Fibroblast of the conjunctiva (primary cell): ENCODE measurements around the gene ATP2B2.

ENCODE experiments used
- DNase-seq: peaks from one replicate; pipeline ENCODE4 v3.0.0-alpha.2; 2010; ENCODE audit warnings: low read depth

Gene ATP2B2

DNA sequence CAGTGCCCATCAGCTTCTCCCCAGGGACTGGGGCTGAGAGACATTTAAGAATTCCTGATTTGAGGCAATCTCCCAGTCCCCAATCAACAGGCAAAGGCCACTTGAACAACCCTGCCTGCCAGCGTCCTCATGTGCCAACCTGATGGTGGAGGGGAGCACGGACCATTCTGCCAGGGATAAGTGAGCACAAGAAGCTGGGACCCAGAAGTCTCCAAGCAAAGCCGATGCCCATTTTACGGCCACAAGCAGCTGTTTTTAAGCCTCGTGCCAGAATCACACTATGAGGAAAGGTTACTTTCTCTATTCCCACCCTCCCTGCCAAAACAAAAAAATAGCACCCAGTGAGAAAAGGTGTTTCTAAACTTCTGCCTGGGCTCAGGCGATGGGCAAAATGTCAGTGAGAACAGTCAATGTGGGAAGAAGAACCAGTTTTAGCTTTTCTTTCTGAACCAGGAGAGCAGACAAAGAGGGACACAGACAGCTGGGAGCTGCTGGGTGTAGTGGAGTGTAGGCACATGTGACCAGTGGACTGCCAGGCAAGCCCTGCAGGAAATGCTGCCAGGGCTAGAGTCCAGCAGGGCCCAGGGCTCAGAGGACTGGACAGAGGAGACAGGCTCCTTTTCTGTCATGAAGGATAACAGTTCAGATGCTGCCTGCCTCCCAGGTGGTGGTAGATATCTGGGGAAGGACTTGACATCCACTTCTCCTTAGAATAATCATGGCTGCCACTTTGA lies 57.7 kb downstream of the ATP2B2 start:
- no peak for DNase-seq

DNA sequence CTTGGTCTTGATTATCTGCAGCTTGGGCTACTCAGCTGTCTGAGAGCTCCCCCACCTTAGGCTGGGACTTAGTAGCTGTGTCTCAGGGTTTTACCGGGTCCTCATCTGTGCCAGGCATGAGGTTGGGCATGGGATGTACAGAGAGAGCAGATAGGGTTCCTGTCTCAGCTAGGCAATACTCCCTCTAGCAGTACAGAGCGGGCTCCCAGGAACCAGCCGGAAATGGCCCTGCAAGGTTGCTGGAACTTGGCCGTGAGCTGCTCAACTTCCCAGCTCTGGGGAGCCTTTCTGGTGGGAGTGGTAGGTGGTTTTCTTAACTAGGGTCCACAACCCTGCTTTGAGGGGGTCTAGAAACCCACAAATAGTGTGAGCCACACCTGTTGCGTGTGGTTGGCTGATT lies 58.3 kb downstream of the ATP2B2 start:
- DNase-seq: no peak

DNA sequence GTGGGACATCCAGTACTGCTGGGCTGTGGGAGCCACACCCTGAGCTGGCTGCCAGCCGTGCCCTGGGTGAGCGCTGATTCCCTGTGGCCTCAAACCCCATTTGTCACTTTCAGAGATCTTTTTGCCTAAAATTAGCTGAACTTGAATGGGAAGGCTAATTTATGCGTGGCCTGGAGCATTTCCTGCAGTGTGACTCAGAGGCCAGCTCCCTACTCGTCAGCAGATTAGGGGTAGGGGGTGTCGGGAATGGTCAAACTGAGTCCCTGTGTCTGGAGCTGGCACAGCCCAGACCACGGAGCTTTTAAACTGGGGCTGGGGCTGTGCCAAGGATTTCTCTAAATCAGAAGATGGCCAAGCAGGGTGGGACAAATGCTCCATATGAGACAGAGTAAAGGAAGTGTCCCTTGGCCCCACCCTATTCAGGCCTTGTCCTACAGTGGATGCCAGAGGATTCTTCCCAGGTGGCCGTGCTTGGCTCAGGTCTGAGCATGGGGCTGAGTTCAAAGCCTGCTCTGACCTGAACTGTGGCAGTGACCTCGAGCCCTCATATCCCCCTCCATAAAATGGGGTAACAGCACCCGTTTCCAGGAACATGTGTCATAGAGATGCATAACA lies 59.7 kb downstream of the ATP2B2 start:
- DNase-seq: no peak

DNA sequence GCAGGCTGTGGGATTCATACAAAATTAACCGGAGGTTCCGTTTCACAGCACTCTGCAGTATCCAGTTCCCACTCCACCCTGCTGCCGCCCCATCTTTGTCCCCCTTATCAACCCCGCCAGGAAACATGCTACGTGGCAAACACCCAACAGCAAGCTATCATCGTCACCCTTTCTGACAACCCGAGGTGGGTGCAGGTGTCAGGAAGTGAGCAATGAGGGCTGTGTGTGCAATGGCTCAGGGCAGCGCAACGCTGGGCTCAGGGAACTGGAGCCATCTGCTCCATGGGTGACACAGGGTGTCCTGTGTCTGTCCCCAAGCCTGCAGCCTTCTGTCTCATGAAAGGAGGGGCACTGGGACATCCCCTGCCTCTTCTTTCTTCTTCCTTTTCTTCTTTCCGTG lies 60.9 kb downstream of the ATP2B2 start:
- DNase-seq: no peak

DNA sequence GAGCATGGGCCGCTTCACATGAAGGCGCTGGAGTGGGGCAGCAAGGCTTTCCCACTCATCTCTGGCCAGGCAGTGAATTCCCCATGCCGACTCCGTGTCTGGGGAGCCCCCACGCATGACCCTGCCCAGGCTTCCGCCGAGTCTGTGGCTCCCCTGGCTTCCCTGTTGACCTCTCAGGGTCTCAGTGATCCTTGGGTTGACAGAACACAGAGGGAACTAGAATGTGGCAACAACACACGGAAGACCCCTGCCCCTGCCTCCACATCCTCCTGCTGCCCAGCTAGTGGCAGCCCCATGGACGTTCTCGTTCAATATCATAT lies 61.3 kb downstream of the ATP2B2 start:
- no peak for DNase-seq

DNA sequence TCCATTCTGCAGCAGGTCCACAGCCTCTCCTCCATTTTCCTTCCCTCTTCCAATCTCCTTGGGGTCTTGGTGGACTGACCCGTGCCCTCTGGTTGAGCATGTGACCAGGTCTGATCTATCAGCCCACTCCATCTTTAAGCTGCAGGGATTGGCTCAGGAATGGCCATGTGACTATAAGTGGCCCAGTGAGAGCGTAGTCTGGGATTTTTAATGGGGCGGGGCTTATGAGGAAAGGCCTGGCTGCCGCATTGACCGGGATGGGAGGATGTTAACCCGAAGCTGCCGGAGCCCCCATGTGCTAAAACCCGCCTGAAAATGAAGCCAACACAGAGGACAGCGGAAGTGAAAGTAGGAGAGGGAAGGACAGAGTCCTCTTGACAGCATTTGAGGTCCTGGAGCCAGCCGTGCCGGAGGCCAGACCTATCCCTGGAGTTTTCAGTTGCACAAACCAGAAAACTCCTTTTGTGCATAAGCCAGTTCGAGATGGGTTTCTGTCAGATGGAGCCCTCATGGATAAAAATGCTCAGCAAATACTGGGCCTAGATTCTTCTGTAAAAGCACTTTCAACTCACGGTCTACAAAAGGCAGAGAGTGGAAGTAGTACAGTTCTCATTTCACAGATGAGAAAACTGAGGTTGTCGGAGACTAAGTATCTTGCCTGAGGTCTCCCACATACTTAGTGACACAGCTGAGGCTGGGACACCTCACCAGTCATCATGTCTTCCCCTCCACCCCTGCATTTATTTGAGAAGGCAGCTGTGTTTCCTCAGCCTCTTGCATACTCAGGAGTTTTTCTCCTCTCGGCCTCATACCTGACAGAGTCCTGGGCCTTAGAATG lies 61.9 kb downstream of the ATP2B2 start:
- no peak for DNase-seq

DNA sequence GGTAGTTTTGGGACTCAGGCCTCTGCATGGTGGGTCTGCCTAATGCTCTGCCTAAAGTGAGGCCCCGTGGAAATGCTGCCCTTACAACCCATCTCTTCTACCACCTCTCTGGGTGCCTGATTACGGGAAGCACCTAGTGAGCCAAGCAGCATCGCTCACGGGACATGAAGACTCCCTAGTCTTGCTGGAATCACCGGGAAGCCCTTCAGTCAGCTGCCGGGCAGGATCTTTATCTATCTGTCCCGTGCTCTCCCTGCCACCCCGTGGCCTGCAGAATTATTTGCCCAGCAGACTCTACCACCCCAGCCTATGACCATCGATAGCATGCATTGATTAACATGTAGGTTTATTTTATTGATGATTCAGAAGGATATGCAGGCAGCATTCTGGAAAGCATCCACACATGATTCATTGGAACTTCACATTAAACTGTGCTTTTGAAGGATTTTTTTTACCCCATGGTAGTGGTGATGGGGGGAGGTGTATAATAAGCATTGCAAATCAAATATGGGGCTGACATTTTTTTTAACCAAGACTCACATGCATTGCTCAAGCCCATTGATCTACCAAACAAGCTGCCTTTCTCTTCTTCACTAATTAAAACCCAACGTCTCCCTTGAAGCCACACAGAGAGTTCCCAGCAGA lies 63.1 kb downstream of the ATP2B2 start:
- no peak for DNase-seq

DNA sequence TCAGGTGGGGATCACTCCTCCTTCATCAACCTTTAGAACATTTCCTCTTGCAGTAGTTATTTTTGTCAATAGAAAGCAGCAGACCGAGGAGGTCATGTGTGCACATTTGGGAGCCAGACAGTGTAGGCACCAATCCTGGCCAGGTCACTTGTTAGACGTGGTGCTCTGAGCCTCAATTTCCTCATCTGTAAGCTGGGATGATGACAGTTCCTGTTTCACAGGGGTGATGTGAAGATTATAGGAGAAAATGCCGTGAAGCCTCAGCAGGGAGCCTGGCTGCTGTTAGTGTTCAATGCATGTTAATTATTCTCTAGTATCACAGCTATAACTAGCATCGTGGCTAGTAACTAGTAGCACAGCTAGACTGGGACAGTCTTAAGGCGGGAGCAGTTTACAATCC lies 64.7 kb downstream of the ATP2B2 start:
- DNase-seq: no peak

DNA sequence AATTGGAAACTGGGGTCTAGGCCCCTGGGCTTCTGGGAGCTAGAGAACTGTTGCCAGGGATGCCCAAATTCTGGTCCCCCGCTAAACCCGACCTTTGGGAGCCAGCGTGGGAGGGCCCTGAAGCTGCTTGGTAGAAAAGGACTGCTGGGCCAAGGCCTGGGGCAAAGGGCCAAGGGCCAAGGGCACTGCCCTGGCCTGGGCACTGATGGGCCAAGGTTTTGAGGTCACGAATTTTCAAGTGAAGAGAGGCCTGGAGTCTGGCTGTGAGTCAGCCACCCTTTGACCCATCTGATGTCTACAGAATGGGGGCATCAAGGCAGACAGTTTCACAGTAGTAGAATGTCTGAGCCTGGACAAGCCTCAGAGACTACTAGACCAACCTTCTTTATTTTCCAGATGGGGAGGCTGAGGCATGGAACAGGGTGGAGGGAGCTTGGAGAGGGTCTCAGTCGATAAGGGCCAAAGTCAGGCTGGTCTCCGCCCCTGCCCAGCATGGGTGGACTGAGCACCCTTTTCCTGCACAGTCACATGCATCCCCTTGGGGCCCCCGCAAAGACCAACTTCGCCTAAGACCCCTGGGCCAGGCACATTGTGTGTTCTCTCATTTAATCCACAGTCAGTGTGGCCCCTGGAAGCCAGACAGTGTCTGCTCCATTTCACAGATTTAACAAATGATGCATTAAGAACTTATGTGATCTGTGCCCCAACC lies 66.3 kb downstream of the ATP2B2 start:
- DNase-seq: no peak

DNA sequence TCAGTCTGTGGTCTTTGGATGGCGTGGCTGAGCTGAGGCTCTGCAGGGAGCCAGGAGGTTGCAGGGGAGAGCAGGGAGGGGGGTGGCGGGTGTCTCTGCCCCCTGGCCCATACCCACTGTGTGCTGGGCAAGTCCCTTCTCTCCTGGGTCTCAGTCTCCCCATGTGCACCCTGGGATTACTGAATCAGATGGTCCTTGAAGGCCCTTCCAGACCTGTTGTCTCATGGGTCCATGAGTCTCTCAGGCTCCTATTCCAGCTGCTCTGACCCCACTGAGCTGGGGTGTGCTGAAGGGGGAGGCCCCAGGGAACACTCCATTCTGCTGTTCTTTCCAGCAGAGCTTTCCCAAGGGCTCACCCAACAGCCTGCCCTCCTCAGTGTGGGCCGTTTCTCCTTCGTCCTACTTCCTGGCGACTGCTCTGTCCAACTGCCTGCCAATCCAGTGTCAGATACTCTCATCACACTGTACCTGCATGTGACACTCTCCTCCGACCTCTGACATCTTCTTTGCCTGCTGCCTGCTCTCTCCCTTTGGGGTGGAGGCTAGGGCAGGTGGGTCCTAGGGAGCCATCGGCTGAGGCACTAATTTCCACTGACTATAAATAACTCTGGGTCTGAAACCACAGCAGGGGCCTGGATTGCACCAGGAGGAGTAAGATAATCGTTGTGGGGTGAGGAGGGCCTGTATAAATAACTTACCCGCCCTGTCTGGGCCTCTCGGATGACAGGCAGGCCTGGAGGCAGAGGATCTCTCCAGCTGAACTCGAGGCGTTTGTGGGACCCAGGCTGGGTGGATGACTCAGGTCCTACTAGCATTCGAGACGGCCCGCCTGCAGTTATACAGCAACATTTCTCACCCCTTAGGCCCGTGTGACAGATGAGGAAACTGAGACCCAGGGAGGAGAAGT lies 67.1 kb downstream of the ATP2B2 start:
- no peak for DNase-seq

DNA sequence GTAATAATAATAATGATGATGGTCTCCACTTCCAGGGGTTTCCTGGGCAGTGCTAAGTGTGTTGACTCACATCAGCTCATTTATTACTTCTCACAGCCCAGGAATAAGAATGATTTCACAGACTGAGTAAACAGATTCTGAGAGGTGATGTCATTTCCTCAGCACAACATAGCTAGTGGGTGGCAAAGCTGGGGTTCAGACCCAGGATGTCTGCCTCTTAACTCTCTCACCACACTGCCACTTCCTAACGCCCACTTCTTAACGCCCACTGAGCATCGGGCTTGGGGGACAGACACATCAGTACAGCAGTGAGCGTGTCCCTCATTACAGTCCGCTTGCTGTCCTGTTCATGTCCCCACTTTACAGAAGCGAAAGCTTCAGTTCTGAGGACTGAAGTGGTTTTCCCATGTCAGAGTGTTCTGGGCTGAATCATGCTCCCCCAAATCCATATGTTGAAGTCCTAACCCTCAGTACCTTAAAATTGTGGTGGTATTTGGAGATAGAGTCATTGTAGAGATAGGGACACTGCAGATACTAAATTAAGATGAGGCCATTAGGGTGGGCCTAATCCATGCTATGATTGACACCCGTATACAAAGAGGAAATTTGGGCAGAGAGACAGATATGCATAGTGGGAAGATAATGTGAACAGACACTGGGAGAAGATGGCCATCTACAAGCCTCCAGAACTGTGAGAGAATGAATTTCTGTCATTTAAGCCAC lies 68.0 kb downstream of the ATP2B2 start:
- no peak for DNase-seq

DNA sequence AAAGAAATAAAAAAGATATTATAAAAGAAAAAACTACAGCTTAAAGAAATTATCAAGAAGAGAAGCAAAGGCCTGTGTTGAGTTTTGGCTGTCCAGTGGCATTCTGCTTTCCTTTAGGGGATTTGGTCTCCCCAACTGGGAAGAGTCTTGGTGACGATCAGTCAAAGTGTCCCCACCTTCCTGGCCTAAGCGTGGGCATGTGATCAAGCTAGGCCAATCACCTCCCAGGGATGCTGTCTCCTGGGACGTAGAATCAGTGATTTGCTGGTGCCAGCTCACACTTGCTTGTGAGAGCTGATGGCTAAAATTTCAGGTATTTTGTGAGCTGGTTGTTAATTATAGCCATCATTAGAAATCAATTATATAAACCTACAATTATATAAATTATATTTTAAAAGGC lies 69.5 kb downstream of the ATP2B2 start:
- DNase-seq: no peak

DNA sequence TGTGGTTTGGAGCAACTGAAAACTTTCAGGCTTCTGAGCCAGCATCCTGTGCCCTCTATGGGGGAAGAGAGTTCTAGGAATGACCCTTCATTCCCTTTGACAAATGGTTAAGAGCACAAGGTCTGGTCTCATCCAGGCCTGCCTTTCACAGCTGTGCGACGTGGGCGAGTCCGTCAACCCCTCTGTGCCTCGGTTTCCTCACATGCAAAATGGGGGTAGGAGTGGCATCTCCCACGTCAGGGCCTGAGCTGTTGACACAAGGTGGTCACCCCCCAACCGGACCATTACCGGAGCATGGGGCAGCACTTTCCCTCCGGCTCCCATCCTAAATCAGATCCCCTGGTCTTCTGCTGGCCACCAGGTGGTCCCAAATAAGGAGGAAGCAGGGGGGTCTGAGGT lies 70.4 kb downstream of the ATP2B2 start:
- no peak for DNase-seq

DNA sequence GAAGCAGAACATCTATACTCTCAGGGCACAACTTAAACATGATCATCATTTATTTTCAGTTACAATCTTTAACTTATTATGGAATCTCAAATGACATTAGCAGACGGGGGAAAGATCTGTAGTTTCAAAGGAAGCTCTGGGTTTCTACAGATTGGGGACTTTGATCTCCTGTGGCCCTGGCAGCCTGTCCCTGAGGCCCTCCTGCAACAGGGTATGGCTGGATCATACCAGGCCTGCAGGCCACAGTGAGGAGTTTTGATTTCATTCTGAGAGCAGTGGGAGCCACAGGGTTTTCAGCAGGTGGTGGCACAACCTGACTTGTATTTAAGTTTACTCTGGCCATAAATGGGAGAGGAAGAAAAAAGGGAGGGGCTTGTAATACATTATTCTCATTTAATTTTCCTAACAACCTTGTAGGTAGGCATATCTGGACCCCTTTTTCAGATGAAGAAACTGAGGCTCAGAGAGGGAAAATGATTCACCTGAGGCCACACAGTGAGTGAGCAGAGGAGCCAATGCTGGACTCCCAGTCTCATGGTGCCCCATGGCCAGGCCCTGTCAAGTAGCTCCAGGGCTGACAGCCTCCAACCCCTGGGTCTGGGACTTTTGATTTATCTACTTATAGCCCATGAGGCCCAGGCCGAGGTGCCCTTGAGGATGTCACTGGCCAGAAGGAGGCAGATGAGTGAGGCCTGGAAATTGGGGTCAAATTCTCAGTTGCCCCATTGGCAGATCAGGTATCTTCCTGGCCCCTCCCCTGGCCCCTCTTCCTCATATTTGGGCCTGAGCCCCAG lies 71.0 kb downstream of the ATP2B2 start:
- DNase-seq: no peak

DNA sequence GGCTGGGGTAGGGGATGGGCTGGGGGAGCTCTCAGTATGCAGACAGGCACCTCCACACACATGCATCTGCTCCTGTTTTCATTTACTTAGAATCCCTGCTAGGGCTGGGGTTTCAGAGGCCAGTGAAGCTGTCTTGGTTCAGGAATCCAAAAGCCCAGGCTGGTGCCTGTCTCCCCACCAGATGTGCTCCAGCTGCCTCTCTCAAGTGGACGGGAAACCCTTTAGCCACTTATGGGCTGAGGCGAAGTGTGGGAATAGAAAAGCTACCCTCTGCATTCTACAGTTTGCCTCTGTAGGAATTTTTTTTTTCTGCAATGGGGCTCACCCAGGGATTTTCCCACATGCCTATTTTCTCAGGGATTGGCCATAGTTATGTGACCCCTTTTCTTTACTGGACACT lies 72.5 kb downstream of the ATP2B2 start:
- DNase-seq: no peak

DNA sequence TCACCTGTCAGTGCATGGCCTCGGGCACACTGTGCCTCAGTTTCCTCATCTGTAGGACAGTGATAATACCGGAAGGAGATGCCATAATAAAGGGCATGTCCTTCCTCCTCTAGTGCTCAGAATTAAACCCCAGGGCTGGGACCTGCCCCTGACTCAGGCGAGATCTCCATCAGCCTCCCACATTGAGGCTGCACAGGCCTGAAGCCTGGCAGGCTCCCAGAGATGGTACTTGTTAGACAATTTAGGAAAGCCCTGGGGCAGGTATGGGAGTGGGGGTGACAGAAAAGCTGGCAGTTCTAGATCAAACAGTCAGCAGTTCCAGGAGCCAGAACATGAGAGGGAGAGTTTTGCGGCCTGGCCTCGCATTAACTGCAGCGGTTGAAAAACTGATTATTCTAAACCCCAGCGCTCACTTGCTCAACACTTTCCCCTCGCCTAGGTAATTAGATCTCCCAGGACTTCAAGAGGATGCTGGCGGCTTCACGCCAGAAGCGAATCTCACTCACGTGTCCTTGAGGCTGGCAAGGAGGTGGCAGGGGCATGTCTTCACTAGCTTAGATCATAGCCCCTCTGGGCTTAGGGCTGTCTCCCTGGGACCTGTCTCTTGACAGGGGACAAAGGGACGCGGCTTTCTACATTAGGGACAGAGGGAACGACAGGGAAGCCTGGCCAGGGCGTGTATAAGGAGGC lies 73.1 kb downstream of the ATP2B2 start:
- DNase-seq: no peak

DNA sequence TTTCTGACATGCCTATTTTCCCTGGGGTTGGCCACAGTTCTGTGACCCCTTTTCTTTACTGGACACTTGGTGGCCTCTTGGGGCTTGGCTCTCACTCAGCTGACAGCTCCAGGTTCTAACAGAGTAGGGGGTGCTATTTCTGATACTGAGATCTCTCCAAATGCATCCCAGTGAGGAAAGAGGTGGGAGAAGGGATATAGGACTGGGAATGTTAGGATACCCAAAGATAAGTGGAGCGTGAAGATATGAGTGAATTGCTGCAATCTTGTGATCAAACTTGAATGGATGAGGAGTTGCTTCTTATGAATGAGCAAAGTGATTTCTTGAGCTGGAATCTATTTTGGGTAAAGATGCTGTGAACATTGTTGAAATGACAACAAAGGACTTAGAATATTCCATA lies 74.6 kb downstream of the ATP2B2 start:
- no peak for DNase-seq

DNA sequence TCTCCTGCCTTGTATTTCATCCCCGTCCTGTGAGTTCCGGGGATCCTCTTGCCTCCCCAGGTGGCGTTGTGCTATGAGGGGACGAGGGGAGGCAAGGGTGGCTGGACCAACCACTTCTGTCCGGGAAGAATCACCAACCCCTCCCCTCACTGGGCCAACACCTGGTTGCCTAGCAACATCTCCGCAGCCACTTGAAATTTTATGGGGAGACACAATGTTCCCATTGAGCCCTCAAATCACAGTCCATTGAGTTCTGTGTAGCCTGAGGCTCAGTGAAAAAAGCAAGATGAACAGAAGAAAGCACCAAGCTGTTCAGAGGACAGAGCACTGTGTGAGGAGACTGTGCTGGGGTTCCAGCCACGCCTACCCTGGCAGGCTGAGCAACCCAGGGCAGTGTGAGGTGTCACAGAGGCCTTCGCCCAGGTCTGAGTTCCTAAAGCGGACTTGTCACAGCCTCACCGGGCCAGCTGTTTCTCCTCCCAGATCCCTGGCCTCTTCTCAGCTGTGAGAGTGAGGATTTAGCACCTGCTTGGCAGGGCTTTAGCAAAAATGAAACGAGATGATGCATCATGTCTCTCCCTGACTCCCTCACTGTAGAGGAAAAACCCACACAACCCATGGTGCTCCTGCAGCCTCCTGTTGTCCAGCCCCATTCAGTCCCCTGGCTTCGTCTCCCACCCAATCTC lies 76.8 kb downstream of the ATP2B2 start:
- no peak for DNase-seq
